Uterine smooth muscle cell (primary cell): ENCODE measurements around the gene PLAC8L1. TPM values are rescaled to one million over a fixed set of nuclear protein-coding genes. Genes with fewer than 3 reads are reported as not detected.

Source experiments
- total RNA-seq: library from RNA; depleted of rRNA; stranded (reverse); fragments of >200 nt; gene quantifications from 2 replicates; pipeline ENCODE4 v1.2.3, GENCODE V29; 2014

Gene PLAC8L1, protein sequence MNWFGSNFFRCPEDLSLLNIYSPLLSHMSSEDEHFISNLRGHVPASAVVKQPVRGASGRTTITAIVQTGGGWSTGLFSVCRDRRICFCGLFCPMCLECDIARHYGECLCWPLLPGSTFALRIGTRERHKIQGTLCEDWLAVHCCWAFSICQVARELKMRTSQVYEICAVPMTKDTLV
- not detected in 2 replicates for total RNA-seq

DNA sequence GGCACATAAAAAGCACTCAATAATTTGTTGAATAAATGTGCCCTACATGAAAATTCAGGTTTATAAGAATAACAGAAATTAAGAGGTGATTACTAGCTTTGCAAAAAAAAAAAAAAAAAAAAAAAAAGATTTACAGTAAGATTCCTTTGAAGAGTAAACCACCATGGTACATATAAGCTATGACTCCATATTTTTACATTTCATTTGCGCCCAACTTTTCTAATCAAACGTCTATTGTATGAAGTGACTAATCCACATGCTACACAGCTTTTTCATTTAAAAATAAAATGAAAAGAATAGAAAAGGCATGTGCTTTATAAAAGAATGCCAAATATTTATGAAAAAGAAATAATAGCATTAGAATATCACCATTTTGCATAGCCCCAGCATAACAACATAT, at the start of gene PLAC8L1:
TSS of gene PLAC8L1 (minus strand) at position 101 of the 400 bp plus-strand sequence. CDS start 1,266 bp downstream, outside the sequence.

Other genes starting within 250 kb of the PLAC8L1 start
- gene GRXCR2, start 232.6 kb downstream of the PLAC8L1 start, total RNA-seq: not detected in 2 replicates
- 0.77 and 1.2 TPM in 2 replicates for gene SH3RF2, start 169.0 kb downstream of the PLAC8L1 start, total RNA-seq
- 154 and 177 TPM in 2 replicates for gene LARS1, start 77.1 kb upstream of the PLAC8L1 start, total RNA-seq
- gene RBM27, start 98.0 kb upstream of the PLAC8L1 start, total RNA-seq: 23.2 and 29.2 TPM in 2 replicates
- under 0.01 TPM in 1 of 2 replicates, not detected in the other for gene POU4F3, start 233.3 kb upstream of the PLAC8L1 start, total RNA-seq